Neuronal stem cell (in vitro differentiated cells): ENCODE measurements around the gene CCDC27.

Experiments used
- DNase-seq: peaks from one replicate; pipeline ENCODE4 v3.0.0-alpha.2; 2013; ENCODE audit warnings: low spot score
- H2AFZ ChIP-seq: one replicate; pipeline ENCODE4 v1.6.1; 2013; ENCODE audit warnings: mild to moderate bottlenecking, low read length, inconsistent platforms
- H2AK5ac ChIP-seq: 2 replicates; pipeline ENCODE4 v1.6.1; 2013; ENCODE audit warnings: low read depth, mild to moderate bottlenecking, inconsistent platforms, low read length, moderate library complexity, mixed read lengths
- H2BK120ac ChIP-seq: 2 replicates; pipeline ENCODE4 v1.6.1; 2013; ENCODE audit warnings: low read depth, mild to moderate bottlenecking, inconsistent platforms, low read length, moderate library complexity, mixed read lengths
- H2BK12ac ChIP-seq: one replicate; pipeline ENCODE4 v1.6.1; 2013; ENCODE audit warnings: low read length, inconsistent platforms
- H2BK15ac ChIP-seq: 2 replicates; pipeline ENCODE4 v1.6.1; 2013; ENCODE audit warnings: mild to moderate bottlenecking, low read length, inconsistent platforms, mixed read lengths
- H2BK5ac ChIP-seq: one replicate; pipeline ENCODE4 v1.6.1; 2013; ENCODE audit warnings: inconsistent platforms, mild to moderate bottlenecking, low read length, moderate library complexity
- H3K14ac ChIP-seq: one replicate; pipeline ENCODE4 v1.6.1; 2013; ENCODE audit warnings: low read length, inconsistent platforms
- H3K18ac ChIP-seq: 2 replicates; pipeline ENCODE4 v1.6.1; 2013; ENCODE audit warnings: low read length, inconsistent platforms
- H3K23ac ChIP-seq: 2 replicates; pipeline ENCODE4 v1.6.1; 2013; ENCODE audit warnings: low read depth, mild to moderate bottlenecking, mixed read lengths, low read length, inconsistent platforms; ENCODE audit not compliant: poor library complexity
- H3K27ac ChIP-seq: replicated peaks from 3 replicates; pipeline ENCODE4 v1.5.1; 2013; ENCODE audit warnings: low read length, inconsistent platforms
- H3K27me3 ChIP-seq, 3 experiments: 2 replicates each; pipeline ENCODE4 v1.6.1; 2013; ENCODE audit warnings: low read length in 3 of 3, mild to moderate bottlenecking in 2 of 3, inconsistent platforms in 1 of 3, low read depth in 1 of 3, mixed read lengths in 1 of 3, moderate library complexity in 1 of 3; ENCODE audit not compliant: control insufficient read depth in 3 of 3, insufficient read depth in 3 of 3
- H3K36me3 ChIP-seq, 2 donors: replicated peaks in 1 of 2; 2 replicates each; pipeline ENCODE4 v1.6.1; 2013; ENCODE audit warnings: low read length in 2 of 2; ENCODE audit not compliant: control insufficient read depth in 2 of 2, insufficient read depth in 2 of 2
- H3K4ac ChIP-seq: 2 replicates; pipeline ENCODE4 v1.6.1; 2013; ENCODE audit warnings: inconsistent platforms, mild to moderate bottlenecking, low read length, moderate library complexity
- H3K4me1 ChIP-seq, 2 donors: 1 replicate in 1 of 2; 2 replicates in 1 of 2; pipeline ENCODE4 v1.6.1; 2013; ENCODE audit warnings: low read length in 2 of 2, low read depth in 1 of 2; ENCODE audit not compliant: control insufficient read depth in 2 of 2, insufficient read depth in 1 of 2
- H3K4me2 ChIP-seq: one replicate; pipeline ENCODE4 v1.6.1; 2013; ENCODE audit warnings: mild to moderate bottlenecking, low read length, inconsistent platforms; ENCODE audit not compliant: insufficient read depth, poor library complexity, severe bottlenecking
- H3K4me3 ChIP-seq, 2 donors: 2 replicates each; pipeline ENCODE4 v1.5.1; 2013; ENCODE audit warnings: low read length in 2 of 2, mild to moderate bottlenecking in 2 of 2, inconsistent platforms in 1 of 2, moderate library complexity in 1 of 2
- H3K79me1 ChIP-seq: one replicate; pipeline ENCODE4 v1.6.1; 2013; ENCODE audit warnings: low read depth, mild to moderate bottlenecking, inconsistent platforms, low read length, moderate library complexity
- H3K9ac ChIP-seq: one replicate; pipeline ENCODE4 v1.6.1; 2013; ENCODE audit warnings: mild to moderate bottlenecking, low read depth, low read length, inconsistent platforms; ENCODE audit not compliant: poor library complexity
- H3K9me3 ChIP-seq, 2 donors: replicated peaks in 1 of 2; 2 replicates each; pipeline versions ENCODE3 to v1.6.1; 2013; ENCODE audit warnings: low read length in 2 of 2, mild to moderate bottlenecking in 2 of 2, inconsistent platforms in 1 of 2, low read depth in 1 of 2, mixed read lengths in 1 of 2, moderate library complexity in 1 of 2; ENCODE audit not compliant: control insufficient read depth in 2 of 2, insufficient read depth in 1 of 2
- H4K8ac ChIP-seq: one replicate; pipeline ENCODE4 v1.6.1; 2013; ENCODE audit warnings: low read depth, mild to moderate bottlenecking, inconsistent platforms, low read length, moderate library complexity
- H4K91ac ChIP-seq: one replicate; pipeline ENCODE4 v1.6.1; 2013; ENCODE audit warnings: low read length, low read depth, mild to moderate bottlenecking, inconsistent platforms; ENCODE audit not compliant: poor library complexity
- WGBS, 2 donors: extraction: QIAGEN DNeasy Blood & Tissue Kit; methylation state at CpG; one replicate each; pipeline ENCODE4 v1.1.7; 2013; ENCODE audit warnings: missing lambda C conversion rate in 2 of 2, mixed read lengths in 1 of 2; ENCODE audit not compliant: insufficient read length in 2 of 2, insufficient replicate concordance in 1 of 2; ENCODE audit errors: extremely low coverage in 2 of 2; 5-methylcytosine and 5-hydroxymethylcytosine counted together

Gene CCDC27

DNA sequence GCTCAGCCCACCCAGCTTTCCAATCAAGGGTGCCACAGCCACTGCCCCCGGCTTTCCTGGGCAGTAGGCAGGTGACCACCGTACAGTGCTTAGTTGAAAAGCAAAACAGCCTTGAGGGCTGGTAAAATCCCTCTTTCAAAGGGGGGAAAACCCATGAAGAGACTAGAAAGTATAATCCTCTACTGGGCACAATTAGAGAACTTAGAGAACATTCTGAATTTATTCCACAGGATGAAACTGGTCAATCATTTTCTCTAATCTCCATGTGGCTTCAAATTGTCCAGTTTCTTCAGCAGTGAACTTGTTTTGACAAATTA, 59.3 kb downstream of the CCDC27 start:
- H4K8ac ChIP-seq = no peak overlapping the region
- H2AFZ ChIP-seq = peak overlapping the region; percentile 41
- no peak overlapping the region for H3K23ac ChIP-seq
- H3K14ac ChIP-seq = no peak overlapping the region
- peak overlapping the region; percentile 39 for H3K18ac ChIP-seq
- no peak overlapping the region for H3K4me2 ChIP-seq
- H2BK5ac ChIP-seq = no peak overlapping the region
- H2BK15ac ChIP-seq = no peak overlapping the region
- H3K9me3 ChIP-seq = peaks cover 2 to 7% of the 10 kb centered on the region in 2 donors
- DNase-seq = no peak
- no CpG with 5 or more reads among the region's 2 CpGs for WGBS, 2 donors
- H3K79me1 ChIP-seq = no peaks in the 10 kb centered on the region
- peaks cover 0 to 5% of the 10 kb centered on the region in 2 donors for H3K4me1 ChIP-seq
- H3K4ac ChIP-seq = no peak overlapping the region
- no peaks in the 10 kb centered on the region for H3K27me3 ChIP-seq
- H3K4me3 ChIP-seq = no peak overlapping the region
- no peak overlapping the region for H4K91ac ChIP-seq
- H2BK12ac ChIP-seq = no peak overlapping the region
- H2BK120ac ChIP-seq = no peak overlapping the region
- H3K9ac ChIP-seq = peak overlapping the region; percentile 76
- peaks cover 6 to 16% of the 10 kb centered on the region in 2 donors for H3K36me3 ChIP-seq
- no peak overlapping the region for H3K27ac ChIP-seq
- H2AK5ac ChIP-seq = no peak overlapping the region

- Histone ChIP-seq H2BK120ac (no peak overlapping the region), H3K4me2 (no peak overlapping the region), H3K27ac (no peak overlapping the region), H3K14ac (no peak overlapping the region), H4K8ac (peak overlapping the region; percentile 96), H3K27me3 (no peaks in the 10 kb centered on the region), H3K9me3 (peaks cover 0 to 2% of the 10 kb centered on the region in 2 donors), H3K36me3 (peaks cover 6 to 16% of the 10 kb centered on the region in 2 donors), H3K4ac (no peak overlapping the region), H2BK12ac (no peak overlapping the region), H2BK5ac (no peak overlapping the region), H2AK5ac (no peak overlapping the region), H2BK15ac (no peak overlapping the region), H3K9ac (no peak overlapping the region), H3K23ac (no peak overlapping the region), H3K79me1 (no peaks in the 10 kb centered on the region), H3K4me3 (no peak overlapping the region), H3K18ac (no peak overlapping the region), H3K4me1 (peaks cover 2 to 5% of the 10 kb centered on the region in 2 donors), H2AFZ (no peak overlapping the region), H4K91ac (no peak overlapping the region)
- DNase-seq = no peak
- no CpG with 5 or more reads among the region's 2 CpGs for WGBS, 2 donors
Measured at GRCh38 chr1:3814065-3814464, 61.8 kb downstream of the CCDC27 start.

- Histone ChIP-seq H3K9me3 (peaks cover 0 to 2% of the 10 kb centered on the region in 2 donors), H3K4me3 (no peak overlapping the region)
- WGBS, 2 donors = no CpG with 5 or more reads among the region's 42 CpGs
Measured at GRCh38 chr1:3814771-3815561, 62.7 kb downstream of the CCDC27 start.

GRCh38 chr1:3816331-3817137, 64.3 kb downstream of the CCDC27 start:
- no peak for DNase-seq
- no peak overlapping the region for H4K8ac ChIP-seq
- peak overlapping the region; percentile 98 for H3K23ac ChIP-seq
- peak overlapping the region; percentile 53 for H4K91ac ChIP-seq
- no peaks in the 10 kb centered on the region for H3K79me1 ChIP-seq
- H2AK5ac ChIP-seq = no peak overlapping the region
- H3K9ac ChIP-seq = peak overlapping the region; percentile 30
- H3K27ac ChIP-seq = no peak overlapping the region
- H3K14ac ChIP-seq = no peak overlapping the region
- H3K18ac ChIP-seq = peak overlapping the region; percentile 76
- peak overlapping the region; percentile 66 for H3K4ac ChIP-seq
- no peak overlapping the region for H2AFZ ChIP-seq
- WGBS, 2 donors = no CpG with 5 or more reads among the region's 38 CpGs
- no peak overlapping the region for H3K4me2 ChIP-seq
- peaks cover 0 to 8% of the 10 kb centered on the region in 2 donors for H3K4me1 ChIP-seq
- no peak overlapping the region for H2BK15ac ChIP-seq
- no peak overlapping the region for H2BK12ac ChIP-seq
- H2BK5ac ChIP-seq = no peak overlapping the region
- peak overlapping the region in 1 of 2 donors; percentile 25 for H3K4me3 ChIP-seq
- peaks cover 0 to 2% of the 10 kb centered on the region in 2 donors for H3K9me3 ChIP-seq
- no peaks in the 10 kb centered on the region for H3K27me3 ChIP-seq
- no peak overlapping the region for H2BK120ac ChIP-seq
- peaks cover 16 to 21% of the 10 kb centered on the region in 2 donors for H3K36me3 ChIP-seq

More at GRCh38 chr1:3814771-3815561, 62.7 kb downstream of the CCDC27 start:
- Histone ChIP-seq H2BK15ac (no peak overlapping the region), H3K18ac (no peak overlapping the region), H3K9ac (peak overlapping the region; percentile 70), H3K36me3 (peaks cover 6 to 16% of the 10 kb centered on the region in 2 donors), H3K27ac (no peak overlapping the region), H3K4ac (no peak overlapping the region), H3K4me2 (no peak overlapping the region), H4K8ac (peak overlapping the region; percentile 29), H3K79me1 (no peaks in the 10 kb centered on the region), H3K4me1 (peaks cover 5 to 8% of the 10 kb centered on the region in 2 donors), H3K23ac (no peak overlapping the region), H3K27me3 (no peaks in the 10 kb centered on the region), H2BK120ac (no peak overlapping the region), H2AK5ac (no peak overlapping the region), H2BK12ac (no peak overlapping the region), H2AFZ (no peak overlapping the region), H2BK5ac (no peak overlapping the region), H4K91ac (no peak overlapping the region), H3K14ac (no peak overlapping the region)
- DNase-seq = no peak
